Fibroblast of mammary gland (primary cell): ENCODE results near the gene MRPS6.

Source experiments
- DNase-seq: peaks from one replicate; pipeline ENCODE4 v3.0.0-alpha.2; 2010; ENCODE audit warnings: low read depth
- H3K4me3 ChIP-seq: 2 replicates; pipeline ENCODE4 v1.5.1; 2011; ENCODE audit warnings: low read depth, mild to moderate bottlenecking, low read length, moderate library complexity; ENCODE audit not compliant: control insufficient read depth
- TF ChIP-seq, protein P1 (sequence below): conservative IDR thresholded peaks from 2 replicates; pipeline ENCODE4 v1.5.1; 2011; ENCODE audit warnings: low read depth, low read length, inconsistent platforms; ENCODE audit not compliant: control insufficient read depth, insufficient read depth

MRPS6 gene

GRCh38 chr21:34076835-34077234 lies 3.5 kb downstream of the MRPS6 start:
- H3K4me3 ChIP-seq = no peak overlapping the region
- no peak for DNase-seq
- TF ChIP-seq, protein P1, sequence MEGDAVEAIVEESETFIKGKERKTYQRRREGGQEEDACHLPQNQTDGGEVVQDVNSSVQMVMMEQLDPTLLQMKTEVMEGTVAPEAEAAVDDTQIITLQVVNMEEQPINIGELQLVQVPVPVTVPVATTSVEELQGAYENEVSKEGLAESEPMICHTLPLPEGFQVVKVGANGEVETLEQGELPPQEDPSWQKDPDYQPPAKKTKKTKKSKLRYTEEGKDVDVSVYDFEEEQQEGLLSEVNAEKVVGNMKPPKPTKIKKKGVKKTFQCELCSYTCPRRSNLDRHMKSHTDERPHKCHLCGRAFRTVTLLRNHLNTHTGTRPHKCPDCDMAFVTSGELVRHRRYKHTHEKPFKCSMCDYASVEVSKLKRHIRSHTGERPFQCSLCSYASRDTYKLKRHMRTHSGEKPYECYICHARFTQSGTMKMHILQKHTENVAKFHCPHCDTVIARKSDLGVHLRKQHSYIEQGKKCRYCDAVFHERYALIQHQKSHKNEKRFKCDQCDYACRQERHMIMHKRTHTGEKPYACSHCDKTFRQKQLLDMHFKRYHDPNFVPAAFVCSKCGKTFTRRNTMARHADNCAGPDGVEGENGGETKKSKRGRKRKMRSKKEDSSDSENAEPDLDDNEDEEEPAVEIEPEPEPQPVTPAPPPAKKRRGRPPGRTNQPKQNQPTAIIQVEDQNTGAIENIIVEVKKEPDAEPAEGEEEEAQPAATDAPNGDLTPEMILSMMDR = no peak

GRCh38 chr21:34077888-34078287 lies 4.5 kb downstream of the MRPS6 start:
- no peak overlapping the region for H3K4me3 ChIP-seq
- DNase-seq = no peak
- TF ChIP-seq, protein P1 = no peak

DNA sequence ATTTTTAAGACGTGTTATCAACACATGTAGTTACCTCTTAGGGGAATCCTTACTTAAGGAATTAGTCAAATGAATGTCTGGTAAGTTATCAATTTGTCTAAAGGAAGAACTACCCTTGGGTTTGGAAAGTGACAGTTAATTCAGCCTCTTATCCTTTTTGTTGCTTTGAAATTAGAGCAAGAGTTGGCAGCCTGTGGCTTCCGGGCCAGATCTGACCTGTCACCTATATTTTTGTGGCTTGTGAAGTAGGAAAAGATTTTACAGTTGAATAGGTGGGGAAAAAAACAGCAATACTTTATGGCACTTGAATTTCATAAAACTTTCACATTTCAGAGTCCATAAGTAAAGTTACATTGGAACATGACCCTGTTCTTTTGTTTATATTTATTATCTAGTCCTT lies 5.5 kb downstream of the MRPS6 start:
- H3K4me3 ChIP-seq = no peak overlapping the region
- TF ChIP-seq, protein P1 = no peak
- DNase-seq = no peak

GRCh38 chr21:34080710-34081109 lies 7.3 kb downstream of the MRPS6 start:
- H3K4me3 ChIP-seq = no peak overlapping the region
- TF ChIP-seq, protein P1 = no peak
- DNase-seq = no peak

DNA sequence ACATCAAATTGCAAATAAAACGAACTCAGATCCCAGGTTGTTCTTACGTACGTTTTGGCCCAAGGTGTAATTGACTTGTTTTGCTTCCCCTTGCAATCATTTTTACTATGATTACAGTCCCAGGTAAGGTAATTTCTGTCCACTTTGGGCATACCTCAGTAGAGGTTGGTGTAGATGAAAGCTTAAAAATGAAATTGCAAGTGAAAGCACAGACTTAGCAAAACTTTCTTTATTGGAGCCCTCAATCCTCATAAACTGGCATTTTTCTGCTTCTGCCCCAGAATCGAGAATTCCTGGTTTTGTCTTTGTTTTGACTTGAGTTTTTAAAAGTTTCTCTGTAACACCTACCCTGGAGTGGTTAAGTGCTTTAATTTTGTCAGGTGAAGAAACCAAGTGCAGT lies 9.4 kb downstream of the MRPS6 start:
- no peak for DNase-seq
- TF ChIP-seq, protein P1 = no peak
- H3K4me3 ChIP-seq = no peak overlapping the region

GRCh38 chr21:34083357-34083756 lies 10.0 kb downstream of the MRPS6 start:
- TF ChIP-seq, protein P1 = no peak
- DNase-seq = no peak
- no peak overlapping the region for H3K4me3 ChIP-seq

- TF ChIP-seq, protein P1 = no peak
- no peak for DNase-seq
- H3K4me3 ChIP-seq = no peak overlapping the region
Observed at GRCh38 chr21:34085129-34085528, 11.8 kb downstream of the MRPS6 start.
